Stimulated activated naive B cell treated with anti-CD40 and anti-IgM and Interleukin-4, amounts not matched to agents 10 μg/mL and 1 μg/mL and 100 μg/mL, for 72 hours (primary cell): ENCODE results near the gene IFT57.
"Not testable (repeated sequence)": the region's sequence is repeated elsewhere in the genome, so short reads cannot be mapped to it uniquely, and the experiment has no call there.

ENCODE experiments used
- ATAC-seq, 2 donors: fragments of 150-1000 bp; cut with Tn5 transposase; replicated peaks; 2 replicates each; pipeline ENCODE4 v1.10.0; 2021; ENCODE audit warnings: moderate library complexity in 1 of 2
- DNase-seq: peaks from one replicate; pipeline ENCODE4 v3.0.0; 2021
- H3K27ac Mint-ChIP-seq: one replicate; pipeline ENCODE4 v1.8.0; 2022; ENCODE audit warnings: mild to moderate bottlenecking, mixed read lengths
- H3K27me3 Mint-ChIP-seq, 2 donors: one replicate each; pipeline ENCODE4 v1.8.0; 2022; ENCODE audit warnings: mixed read lengths in 2 of 2
- H3K36me3 Mint-ChIP-seq, 2 donors: one replicate each; pipeline ENCODE4 v1.8.0; 2022; ENCODE audit warnings: mixed read lengths in 2 of 2, mild to moderate bottlenecking in 1 of 2
- H3K4me1 Mint-ChIP-seq, 2 donors: one replicate each; pipeline ENCODE4 v1.8.0; 2022; ENCODE audit warnings: mixed read lengths in 2 of 2, mild to moderate bottlenecking in 1 of 2
- H3K4me3 Mint-ChIP-seq, 2 donors: one replicate each; pipeline ENCODE4 v1.8.0; 2022; ENCODE audit warnings: mild to moderate bottlenecking in 2 of 2, mixed read lengths in 2 of 2, moderate library complexity in 1 of 2
- H3K9me3 Mint-ChIP-seq, 2 donors: one replicate each; pipeline ENCODE4 v1.8.0; 2022; ENCODE audit warnings: mixed read lengths in 2 of 2, mild to moderate bottlenecking in 1 of 2

The IFT57 gene

GRCh38 chr3:108221911-108222852 lies at the start of gene IFT57:
TSS of gene IFT57 (minus strand) at chr3:108222424. CDS start at chr3:108222322, 102 bp downstream.
- Mint-ChIP-seq H3K4me1 (peaks cover 22 to 51% of the 10 kb centered on the region in 2 donors), H3K27me3 (no peaks in the 10 kb centered on the region), H3K9me3 (no peaks in the 10 kb centered on the region), H3K27ac (peak within 1 kb of the TSS; percentile 99), H3K4me3 (peak within 1 kb of the TSS; percentile 99), H3K36me3 (peaks cover 0 to 6% of the 10 kb centered on the region in 2 donors)
- ATAC-seq (peak; percentile 91 to 93), DNase-seq (peak; percentile 97)

GRCh38 chr3:108271626-108272025 lies 49.4 kb upstream of the IFT57 start:
- Mint-ChIP-seq H3K9me3 (peaks cover 9 to 16% of the 10 kb centered on the region in 2 donors), H3K27me3 (no peaks in the 10 kb centered on the region), H3K4me3 (no peak overlapping the region), H3K27ac (no peak overlapping the region), H3K4me1 (peaks cover 0 to 3% of the 10 kb centered on the region in 2 donors), H3K36me3 (peaks cover 2 to 11% of the 10 kb centered on the region in 2 donors)
- ATAC-seq (no peak), DNase-seq (no peak)

- H3K27me3 Mint-ChIP-seq, H3K4me1 Mint-ChIP-seq, DNase-seq, H3K27ac Mint-ChIP-seq, ATAC-seq, H3K4me3 Mint-ChIP-seq: not testable (repeated sequence)
- Mint-ChIP-seq H3K36me3 (peaks cover 2 to 11% of the 10 kb centered on the region in 2 donors), H3K9me3 (peaks cover 11 to 15% of the 10 kb centered on the region in 2 donors)
Observed at GRCh38 chr3:108268235-108268634, 46.0 kb upstream of the IFT57 start.

- not testable (repeated sequence) for DNase-seq, H3K4me1 Mint-ChIP-seq, H3K4me3 Mint-ChIP-seq, H3K27me3 Mint-ChIP-seq
- ATAC-seq = peak in 1 of 2 donors; percentile 22
- peak overlapping the region; percentile 47 for H3K27ac Mint-ChIP-seq
- peaks cover 2 to 11% of the 10 kb centered on the region in 2 donors for H3K36me3 Mint-ChIP-seq
- H3K9me3 Mint-ChIP-seq = peaks cover 11 to 15% of the 10 kb centered on the region in 2 donors
Observed at GRCh38 chr3:108264534-108265298, 42.5 kb upstream of the IFT57 start.

- H3K36me3 Mint-ChIP-seq = peaks cover 0 to 3% of the 10 kb centered on the region in 2 donors
Observed at GRCh38 chr3:108255131-108255530, 32.9 kb upstream of the IFT57 start.

GRCh38 chr3:108251844-108252243 lies 29.6 kb upstream of the IFT57 start:
- Mint-ChIP-seq H3K36me3 (peaks cover 0 to 3% of the 10 kb centered on the region in 2 donors), H3K4me1 (peaks cover 5 to 8% of the 10 kb centered on the region in 2 donors), H3K9me3 (no peaks in the 10 kb centered on the region), H3K4me3 (no peak overlapping the region), H3K27me3 (no peaks in the 10 kb centered on the region), H3K27ac (no peak overlapping the region)
- DNase-seq (no peak), ATAC-seq (no peak)

More at GRCh38 chr3:108255131-108255530, 32.9 kb upstream of the IFT57 start:
- Mint-ChIP-seq H3K4me1 (no peaks in the 10 kb centered on the region), H3K27ac (no peak overlapping the region), H3K9me3 (no peaks in the 10 kb centered on the region), H3K4me3 (no peak overlapping the region), H3K27me3 (no peaks in the 10 kb centered on the region)
- DNase-seq (no peak), ATAC-seq (no peak)

- Mint-ChIP-seq H3K27ac (no peak overlapping the region), H3K4me1 (peaks cover 5 to 11% of the 10 kb centered on the region in 2 donors), H3K9me3 (no peaks in the 10 kb centered on the region), H3K4me3 (no peak overlapping the region), H3K27me3 (no peaks in the 10 kb centered on the region), H3K36me3 (peaks cover 0 to 3% of the 10 kb centered on the region in 2 donors)
- ATAC-seq (no peak), DNase-seq (no peak)
Observed at GRCh38 chr3:108251265-108251664, 29.0 kb upstream of the IFT57 start.

- Mint-ChIP-seq H3K27me3 (no peaks in the 10 kb centered on the region), H3K27ac (no peak overlapping the region), H3K4me3 (no peak overlapping the region), H3K4me1 (peaks cover 5 to 18% of the 10 kb centered on the region in 2 donors), H3K9me3 (no peaks in the 10 kb centered on the region), H3K36me3 (peaks cover 0 to 4% of the 10 kb centered on the region in 2 donors)
- ATAC-seq = no peak
- no peak for DNase-seq
Observed at GRCh38 chr3:108250626-108251025, 28.4 kb upstream of the IFT57 start.

- no peak for DNase-seq
- Mint-ChIP-seq H3K4me3 (no peak overlapping the region), H3K36me3 (peaks cover 10 to 20% of the 10 kb centered on the region in 2 donors), H3K4me1 (peaks cover 11 to 23% of the 10 kb centered on the region in 2 donors), H3K27me3 (no peaks in the 10 kb centered on the region), H3K27ac (no peak overlapping the region), H3K9me3 (peaks cover 9 to 14% of the 10 kb centered on the region in 2 donors)
- no peak for ATAC-seq
Observed at GRCh38 chr3:108243243-108243642, 21.0 kb upstream of the IFT57 start.

- H3K36me3 Mint-ChIP-seq = peaks cover 11 to 20% of the 10 kb centered on the region in 2 donors
- DNase-seq (no peak), ATAC-seq (no peak)
- H3K27ac Mint-ChIP-seq = peak overlapping the region; percentile 4
- H3K27me3 Mint-ChIP-seq = no peaks in the 10 kb centered on the region
- peaks cover 11 to 21% of the 10 kb centered on the region in 2 donors for H3K4me1 Mint-ChIP-seq
- peaks cover 9 to 14% of the 10 kb centered on the region in 2 donors for H3K9me3 Mint-ChIP-seq
- H3K4me3 Mint-ChIP-seq = no peak overlapping the region
Observed at GRCh38 chr3:108242776-108243175, 20.6 kb upstream of the IFT57 start.

- Mint-ChIP-seq H3K36me3 (peaks cover 12 to 20% of the 10 kb centered on the region in 2 donors), H3K4me3 (no peak overlapping the region), H3K4me1 (peaks cover 11 to 21% of the 10 kb centered on the region in 2 donors), H3K27me3 (no peaks in the 10 kb centered on the region), H3K27ac (peak overlapping the region; percentile 75), H3K9me3 (peaks cover 9 to 14% of the 10 kb centered on the region in 2 donors)
- ATAC-seq = no peak
- DNase-seq = no peak
Observed at GRCh38 chr3:108241721-108242120, 19.5 kb upstream of the IFT57 start.

GRCh38 chr3:108241146-108241545 lies 18.9 kb upstream of the IFT57 start:
- peaks cover 9 to 14% of the 10 kb centered on the region in 2 donors for H3K9me3 Mint-ChIP-seq
- ATAC-seq = peak; percentile 86 to 88
- H3K36me3 Mint-ChIP-seq = peaks cover 12 to 20% of the 10 kb centered on the region in 2 donors
- no peaks in the 10 kb centered on the region for H3K27me3 Mint-ChIP-seq
- H3K4me1 Mint-ChIP-seq = peaks cover 11 to 17% of the 10 kb centered on the region in 2 donors
- peak overlapping the region; percentile 75 for H3K27ac Mint-ChIP-seq
- DNase-seq = peak; percentile 51
- H3K4me3 Mint-ChIP-seq = no peak overlapping the region

GRCh38 chr3:108239082-108239481 lies 16.9 kb upstream of the IFT57 start:
- DNase-seq (no peak), ATAC-seq (no peak)
- H3K36me3 Mint-ChIP-seq = peaks cover 4 to 5% of the 10 kb centered on the region in 2 donors
- peaks cover 2 to 6% of the 10 kb centered on the region in 2 donors for H3K9me3 Mint-ChIP-seq
- H3K27me3 Mint-ChIP-seq = no peaks in the 10 kb centered on the region
- peaks cover 11 to 21% of the 10 kb centered on the region in 2 donors for H3K4me1 Mint-ChIP-seq
- no peak overlapping the region for H3K27ac Mint-ChIP-seq
- H3K4me3 Mint-ChIP-seq = no peak overlapping the region

GRCh38 chr3:108235290-108235689 lies 13.1 kb upstream of the IFT57 start:
- DNase-seq = no peak
- Mint-ChIP-seq H3K4me3 (no peak overlapping the region), H3K27me3 (no peaks in the 10 kb centered on the region), H3K27ac (peak overlapping the region; percentile 14), H3K9me3 (no peaks in the 10 kb centered on the region), H3K4me1 (peaks cover 8 to 21% of the 10 kb centered on the region in 2 donors), H3K36me3 (peaks cover 0 to 2% of the 10 kb centered on the region in 2 donors)
- ATAC-seq = no peak
